Upper lobe of left lung (tissue), 6 donors: Measurements from ENCODE around the gene HASPIN. TPM values are rescaled to one million over a fixed set of nuclear protein-coding genes. Genes with fewer than 3 reads are reported as not detected.
"Not testable (repeated sequence)": the region's sequence is repeated elsewhere in the genome, so short reads cannot be mapped to it uniquely, and the experiment has no call there.

Experiments used
- ATAC-seq, 2 donors: fragments of 200-7000 bp; cut with Tn5 transposase; one replicate each; pipeline ENCODE4 v1.9.1; 2022; ENCODE audit warnings: mild to moderate bottlenecking in 2 of 2, moderate library complexity in 2 of 2; ENCODE audit not compliant: low FRiP score in 2 of 2
- DNase-seq, 2 donors: peaks; one replicate each; pipeline ENCODE4 v3.0.0-alpha.2; 2019 to 2020
- H3K27ac ChIP-seq, 4 donors: fragments of 200-600 bp; sonication (generic); one replicate each; pipeline ENCODE4 v1.5.1; 2016 to 2019
- H3K27me3 ChIP-seq, 4 donors: fragments of 200-600 bp; sonication (generic); one replicate each; pipeline ENCODE4 v1.5.1; 2017 to 2019
- H3K36me3 ChIP-seq, 4 donors: fragments of 200-600 bp; sonication (generic); one replicate each; pipeline ENCODE4 v1.5.1; 2016 to 2019
- H3K4me1 ChIP-seq, 4 donors: fragments of 200-600 bp; sonication (generic); one replicate each; pipeline ENCODE4 v1.5.1; 2018 to 2019
- H3K4me3 ChIP-seq, 4 donors: fragments of 200-600 bp; sonication (generic); one replicate each; pipeline ENCODE4 v1.5.1; 2017 to 2019; ENCODE audit warnings: mild to moderate bottlenecking in 2 of 4, moderate library complexity in 1 of 4
- H3K9me3 ChIP-seq, 4 donors: fragments of 200-600 bp; sonication (generic); one replicate each; pipeline ENCODE4 v1.5.1; 2018 to 2019
- EP300 ChIP-seq, 4 donors: sonication (generic); formaldehyde crosslinking; IDR thresholded peaks; one replicate each; pipeline ENCODE4 v1.5.1; 2017; ENCODE audit warnings: antibody characterized with exemption in 4 of 4, control low read depth in 2 of 4
- POLR2A ChIP-seq, 4 donors: fragments of 450-650 bp; IDR thresholded peaks; one replicate each; pipeline ENCODE4 v1.5.1; 2016 to 2017; ENCODE audit warnings: antibody characterized with exemption in 4 of 4, mild to moderate bottlenecking in 2 of 4
- POLR2AphosphoS5 ChIP-seq, 2 donors: sonication (generic); formaldehyde crosslinking; IDR thresholded peaks; one replicate each; pipeline ENCODE4 v1.5.1; 2017; ENCODE audit warnings: antibody characterized with exemption in 2 of 2
- WGBS, 2 donors: methylation state at CpG; one replicate each; pipeline ENCODE4 v1.1.5; 2017 to 2018; 5-methylcytosine and 5-hydroxymethylcytosine counted together
- total RNA-seq, 6 donors: library from RNA; depleted of rRNA in 4 of 6; stranded (reverse); fragments of >200 nt in 4 of 6; gene quantifications; one replicate each; pipeline versions ENCODE4 v1.1.0 to v1.2.1, GENCODE V29; 2016 to 2021
- TF ChIP-seq, protein P1 (sequence below), 6 experiments: fragments of 450-650 bp in 4 of 6; fragments of 200-600 bp in 2 of 6; sonication (generic) in 2 of 6; IDR thresholded peaks; one replicate each; pipeline ENCODE4 v1.5.1; 2016 to 2019; ENCODE audit warnings: antibody characterized with exemption in 6 of 6
- donor health status: DM: no; HTN: no; CAD: no; lungs with moderate emphysema.
- donor health status: DM: no; HTN: yes; CAD: no; lungs with severe emphysema.

The HASPIN gene
- total RNA-seq, 6 donors from 2014 or later, result 0.49 to 1.7 (median 0.81) TPM; not detected in 2

DNA sequence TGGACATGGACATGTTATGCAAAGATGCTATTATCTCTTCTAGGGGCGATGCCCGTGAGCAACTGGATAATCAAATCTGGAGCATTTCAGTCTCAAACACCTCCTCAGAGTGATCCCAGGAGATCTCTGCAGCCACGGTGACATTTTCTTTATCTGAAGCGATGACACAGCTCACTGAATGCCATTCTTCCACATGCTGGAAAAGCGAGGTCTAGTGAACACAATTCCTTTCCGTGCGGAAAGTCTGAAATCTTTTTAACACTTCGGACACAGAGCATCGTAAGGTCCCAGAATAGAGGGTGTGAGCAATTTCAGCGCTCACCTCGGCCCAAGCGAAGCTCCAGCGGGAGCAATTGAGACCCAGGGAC, 531 bp upstream of the HASPIN start:
- H3K27ac ChIP-seq, result peak overlapping the region; percentile 85 to 95 (median 92)
- TF ChIP-seq POLR2A (IDR thresholded peaks at IDR 0.05), result no peak
- TF ChIP-seq, protein P1, sequence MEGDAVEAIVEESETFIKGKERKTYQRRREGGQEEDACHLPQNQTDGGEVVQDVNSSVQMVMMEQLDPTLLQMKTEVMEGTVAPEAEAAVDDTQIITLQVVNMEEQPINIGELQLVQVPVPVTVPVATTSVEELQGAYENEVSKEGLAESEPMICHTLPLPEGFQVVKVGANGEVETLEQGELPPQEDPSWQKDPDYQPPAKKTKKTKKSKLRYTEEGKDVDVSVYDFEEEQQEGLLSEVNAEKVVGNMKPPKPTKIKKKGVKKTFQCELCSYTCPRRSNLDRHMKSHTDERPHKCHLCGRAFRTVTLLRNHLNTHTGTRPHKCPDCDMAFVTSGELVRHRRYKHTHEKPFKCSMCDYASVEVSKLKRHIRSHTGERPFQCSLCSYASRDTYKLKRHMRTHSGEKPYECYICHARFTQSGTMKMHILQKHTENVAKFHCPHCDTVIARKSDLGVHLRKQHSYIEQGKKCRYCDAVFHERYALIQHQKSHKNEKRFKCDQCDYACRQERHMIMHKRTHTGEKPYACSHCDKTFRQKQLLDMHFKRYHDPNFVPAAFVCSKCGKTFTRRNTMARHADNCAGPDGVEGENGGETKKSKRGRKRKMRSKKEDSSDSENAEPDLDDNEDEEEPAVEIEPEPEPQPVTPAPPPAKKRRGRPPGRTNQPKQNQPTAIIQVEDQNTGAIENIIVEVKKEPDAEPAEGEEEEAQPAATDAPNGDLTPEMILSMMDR (IDR thresholded peaks at IDR 0.05), result no peak
- TF ChIP-seq POLR2AphosphoS5 (IDR thresholded peaks at IDR 0.05), result no peak
- no peak for TF ChIP-seq EP300 (IDR thresholded peaks at IDR 0.05)
- peaks cover 0 to 11% (median 3%) of the 10 kb centered on the region in 4 donors for H3K36me3 ChIP-seq
- no peak for ATAC-seq
- H3K9me3 ChIP-seq, result no peaks in the 10 kb centered on the region
- 0 to 1% methylated on average over 12 to 13 of the region's 13 CpGs for WGBS, 2 donors
- H3K4me1 ChIP-seq, result peaks cover 34 to 61% (median 42%) of the 10 kb centered on the region in 4 donors
- H3K4me3 ChIP-seq, result peak overlapping the region; percentile 72 to 95 (median 90)
- DNase-seq, result no peak
- H3K27me3 ChIP-seq, result no peaks in the 10 kb centered on the region

DNA sequence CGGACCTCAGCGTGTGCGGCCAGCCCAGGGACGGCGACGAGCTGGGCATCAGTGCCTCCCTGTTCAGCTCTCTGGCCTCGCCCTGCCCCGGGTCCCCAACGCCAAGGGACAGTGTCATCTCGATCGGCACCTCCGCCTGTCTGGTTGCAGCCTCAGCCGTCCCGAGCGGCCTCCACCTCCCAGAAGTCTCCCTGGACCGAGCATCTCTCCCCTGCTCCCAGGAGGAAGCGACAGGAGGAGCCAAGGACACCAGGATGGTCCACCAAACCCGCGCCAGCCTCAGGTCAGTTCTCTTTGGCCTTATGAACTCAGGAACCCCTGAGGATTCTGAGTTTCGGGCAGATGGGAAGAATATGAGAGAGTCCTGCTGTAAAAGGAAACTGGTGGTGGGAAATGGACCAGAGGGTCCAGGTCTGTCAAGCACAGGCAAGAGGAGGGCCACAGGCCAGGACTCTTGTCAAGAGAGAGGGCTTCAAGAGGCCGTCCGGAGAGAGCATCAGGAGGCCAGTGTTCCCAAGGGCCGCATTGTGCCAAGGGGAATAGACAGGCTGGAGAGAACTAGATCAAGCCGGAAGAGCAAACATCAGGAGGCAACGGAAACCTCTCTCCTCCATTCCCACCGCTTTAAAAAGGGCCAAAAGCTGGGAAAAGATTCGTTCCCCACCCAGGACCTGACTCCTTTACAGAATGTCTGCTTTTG, 825 bp downstream of the HASPIN start:
- peak overlapping the region in 2 of 4 donors; percentile 94 to 95 for H3K27ac ChIP-seq

DNA sequence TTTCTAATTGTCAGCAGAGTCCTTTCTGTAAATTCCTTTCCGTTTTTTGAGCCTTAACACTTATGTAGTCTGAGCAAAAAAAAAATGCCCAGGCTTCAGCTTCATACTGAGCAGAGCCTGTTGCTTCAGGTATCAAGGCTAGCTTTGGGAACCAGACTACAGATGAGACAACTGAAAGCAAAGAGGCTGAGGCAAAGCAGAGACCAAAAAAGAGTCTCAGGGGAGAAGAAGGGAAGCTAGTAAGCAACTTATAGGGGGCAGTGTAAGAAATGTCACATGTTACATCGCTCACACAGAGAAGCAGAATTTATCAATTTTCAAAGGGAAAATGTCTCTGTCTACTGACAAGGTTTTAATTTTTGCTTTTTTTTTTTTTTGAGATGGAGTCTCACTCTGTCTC, 3.3 kb downstream of the HASPIN start:
- Histone ChIP-seq H3K9me3 (no peaks in the 10 kb centered on the region), H3K4me1 (peaks cover 15 to 27% (median 19%) of the 10 kb centered on the region in 4 donors), H3K36me3 (no peaks in the 10 kb centered on the region), H3K27ac (no peak overlapping the region), H3K4me3 (no peak overlapping the region), H3K27me3 (no peaks in the 10 kb centered on the region)
- ATAC-seq (no peak), DNase-seq (no peak)
- TF ChIP-seq POLR2A (IDR thresholded peaks at IDR 0.05) (no peak), POLR2AphosphoS5 (IDR thresholded peaks at IDR 0.05) (no peak), EP300 (IDR thresholded peaks at IDR 0.05) (no peak)
- TF ChIP-seq, protein P1 (IDR thresholded peaks at IDR 0.05), result no peak
- 71 to 85% methylated on average over 2 of the region's 2 CpGs for WGBS, 2 donors

More for the DNA sequence above, 825 bp downstream of the HASPIN start:
- DNase-seq, result no peak
- Histone ChIP-seq H3K9me3 (no peaks in the 10 kb centered on the region), H3K27me3 (no peaks in the 10 kb centered on the region), H3K4me3 (peak overlapping the region; percentile 72 to 95 (median 90)), H3K36me3 (peaks cover 0 to 4% (median 0%) of the 10 kb centered on the region in 4 donors), H3K4me1 (peaks cover 32 to 48% (median 38%) of the 10 kb centered on the region in 4 donors)
- ATAC-seq, result no peak
- WGBS, 2 donors, result 23 to 43% methylated on average over 14 to 21 of the region's 27 CpGs
- no peak for TF ChIP-seq POLR2AphosphoS5 (IDR thresholded peaks at IDR 0.05)
- no peak for TF ChIP-seq EP300 (IDR thresholded peaks at IDR 0.05)
- TF ChIP-seq, protein P1 (IDR thresholded peaks at IDR 0.05), result no peak
- no peak for TF ChIP-seq POLR2A (IDR thresholded peaks at IDR 0.05)

DNA sequence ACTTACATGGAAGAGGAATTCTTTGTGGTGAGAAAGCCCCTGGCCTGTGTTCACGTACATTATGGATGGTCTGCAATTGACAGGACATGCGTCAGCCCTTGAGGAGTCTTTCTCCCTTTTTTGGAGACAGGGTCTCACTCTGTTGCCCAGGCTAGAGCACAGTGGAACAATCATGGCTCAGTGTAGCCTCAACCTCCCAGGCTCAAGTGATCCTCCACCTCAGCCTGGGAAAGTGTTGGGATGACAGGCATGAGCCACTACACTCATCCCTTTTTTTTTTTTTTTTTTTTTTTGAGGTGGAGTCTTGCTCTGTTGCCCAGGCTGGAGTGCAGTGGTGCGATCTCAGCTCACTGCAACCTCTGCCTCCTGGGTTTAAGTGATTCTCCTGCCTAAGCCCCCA, 4.4 kb downstream of the HASPIN start:
- H3K27ac ChIP-seq, DNase-seq, H3K27me3 ChIP-seq, H3K9me3 ChIP-seq, H3K4me3 ChIP-seq, H3K36me3 ChIP-seq, ATAC-seq: not testable (repeated sequence)
- peaks cover 7 to 16% (median 11%) of the 10 kb centered on the region in 4 donors for H3K4me1 ChIP-seq
- WGBS, 2 donors, result 98 to 100% methylated on average over 3 of the region's 3 CpGs

DNA sequence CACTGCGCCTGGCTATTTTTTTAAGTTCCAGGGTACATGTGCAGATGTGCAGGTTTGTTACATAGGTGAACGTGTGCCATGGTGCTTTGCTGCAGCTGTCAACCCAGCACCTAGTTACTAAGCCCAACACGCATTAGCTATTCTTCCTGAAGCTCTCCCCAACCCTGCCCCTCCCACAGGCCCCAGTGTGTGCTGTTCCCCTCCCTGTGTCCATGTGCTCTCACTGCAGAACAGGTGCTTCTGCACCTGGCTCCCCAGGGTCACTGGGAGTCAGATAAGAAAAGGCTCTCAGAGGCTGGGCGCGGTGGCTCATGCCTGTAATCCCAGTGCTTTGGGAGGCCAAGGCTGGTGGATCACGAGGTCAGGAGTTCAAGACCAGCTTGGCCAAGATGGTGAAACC, 6.2 kb downstream of the HASPIN start:
- TF ChIP-seq EP300 (IDR thresholded peaks at IDR 0.05), result no peak
- TF ChIP-seq POLR2A (IDR thresholded peaks at IDR 0.05), result no peak
- TF ChIP-seq, protein P1 (IDR thresholded peaks at IDR 0.05), result no peak
- TF ChIP-seq POLR2AphosphoS5 (IDR thresholded peaks at IDR 0.05), result no peak
- 88 to 100% methylated on average over 1 to 6 of the region's 6 CpGs for WGBS, 2 donors
- no peak for ATAC-seq

More for the DNA sequence above, 6.2 kb downstream of the HASPIN start:
- H3K27ac ChIP-seq, result no peak overlapping the region
- H3K36me3 ChIP-seq, result no peaks in the 10 kb centered on the region
- no peak for DNase-seq
- peaks cover 0 to 4% (median 2%) of the 10 kb centered on the region in 4 donors for H3K4me1 ChIP-seq
- no peak overlapping the region for H3K4me3 ChIP-seq
- no peaks in the 10 kb centered on the region for H3K27me3 ChIP-seq
- no peaks in the 10 kb centered on the region for H3K9me3 ChIP-seq
